ENCODE results near the gene MRPL11. TPM values are rescaled to one million over a fixed set of nuclear protein-coding genes. Genes with fewer than 3 reads are reported as not detected.

The MRPL11 gene
- total and polyA plus RNA-seq, 2 of the 13 experiments (the other 11 are each of a cell fraction or from before 2014, with no cell fraction given): 72.9 to 176 TPM

DNA sequence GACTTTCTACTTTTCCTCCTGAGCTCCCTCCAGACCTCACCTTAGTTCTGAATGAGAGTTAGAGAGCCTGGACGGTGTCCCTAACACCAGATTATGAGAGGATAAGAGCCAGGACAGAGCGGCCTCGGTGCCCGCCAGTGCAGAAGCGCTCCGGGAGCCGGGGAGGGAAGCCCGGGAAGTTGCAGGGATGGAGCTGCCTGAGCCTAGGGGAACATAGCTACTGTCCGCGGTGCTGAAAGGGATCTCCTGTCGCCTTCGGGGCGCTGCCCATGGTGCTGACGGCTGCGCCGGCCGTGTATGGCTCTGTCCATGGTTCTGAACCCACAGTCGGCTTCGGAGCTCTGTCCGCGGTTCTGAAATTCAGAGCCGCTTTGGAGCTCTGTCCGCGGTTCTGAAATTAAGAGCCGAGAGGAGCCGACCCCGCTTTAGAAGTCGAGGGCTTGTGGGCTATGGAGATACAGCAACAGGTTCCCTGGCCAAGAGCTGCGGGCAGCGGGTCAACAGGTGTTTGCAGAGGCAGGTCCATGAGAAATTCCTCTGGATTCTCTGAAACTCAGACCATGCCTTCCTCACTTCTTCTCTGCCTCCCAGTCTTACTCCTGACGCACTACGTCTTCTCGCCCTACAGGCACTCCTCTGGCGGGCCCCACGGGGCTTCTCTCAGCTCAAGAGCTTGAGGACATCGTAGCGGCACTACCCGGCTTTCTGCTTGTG lies 17.0 kb downstream of the MRPL11 start (continued):
- TF ChIP-seq CREB1 (IDR thresholded peaks at IDR 0.05) (no peak), CREB1 (CRISPR knock-in tag; IDR thresholded peaks at IDR 0.05) (peak; percentile 83), ISL2 (CRISPR knock-in tag; IDR thresholded peaks at IDR 0.05) (peak; percentile 100), ZNF441 (CRISPR knock-in tag; IDR thresholded peaks at IDR 0.05; ENCODE audit: borderline replicate concordance) (peak; percentile 100), FOXJ3 (CRISPR knock-in tag; IDR thresholded peaks at IDR 0.05; ENCODE audit: borderline replicate concordance) (peak; percentile 100), HHEX (CRISPR knock-in tag; IDR thresholded peaks at IDR 0.05) (peak; percentile 98), NFE2L2 (IDR thresholded peaks at IDR 0.05; ENCODE audit: low read length) (no peak), ZNF569 (CRISPR knock-in tag; IDR thresholded peaks at IDR 0.05; ENCODE audit: borderline replicate concordance) (peak; percentile 100), ZNF720 (CRISPR knock-in tag; IDR thresholded peaks at IDR 0.05) (peak; percentile 100), PCBP1 (IDR thresholded peaks at IDR 0.05; ENCODE audit: borderline replicate concordance, low read depth, low read length) (no peak), NFYC (CRISPR knock-in tag; IDR thresholded peaks at IDR 0.05) (peak; percentile 89), KDM5A (IDR thresholded peaks at IDR 0.05; ENCODE audit: borderline replicate concordance, low read length) (no peak), ZFAT (CRISPR knock-in tag; conservative IDR thresholded peaks at IDR 0.05) (peak; percentile 99), SMARCE1 (IDR thresholded peaks at IDR 0.05; ENCODE audit: borderline replicate concordance) (no peak), SATB2 (CRISPR knock-in tag; IDR thresholded peaks at IDR 0.05) (peak; percentile 100), SMAD1 (CRISPR knock-in tag; IDR thresholded peaks at IDR 0.05; ENCODE audit: borderline replicate concordance, low read depth) (peak; percentile 100), ZNF558 (CRISPR knock-in tag; IDR thresholded peaks at IDR 0.05; ENCODE audit: borderline replicate concordance) (peak; percentile 100), MATR3 (CRISPR knock-in tag; IDR thresholded peaks at IDR 0.05) (peak; percentile 99)
- TF ChIP-seq, protein P1, sequence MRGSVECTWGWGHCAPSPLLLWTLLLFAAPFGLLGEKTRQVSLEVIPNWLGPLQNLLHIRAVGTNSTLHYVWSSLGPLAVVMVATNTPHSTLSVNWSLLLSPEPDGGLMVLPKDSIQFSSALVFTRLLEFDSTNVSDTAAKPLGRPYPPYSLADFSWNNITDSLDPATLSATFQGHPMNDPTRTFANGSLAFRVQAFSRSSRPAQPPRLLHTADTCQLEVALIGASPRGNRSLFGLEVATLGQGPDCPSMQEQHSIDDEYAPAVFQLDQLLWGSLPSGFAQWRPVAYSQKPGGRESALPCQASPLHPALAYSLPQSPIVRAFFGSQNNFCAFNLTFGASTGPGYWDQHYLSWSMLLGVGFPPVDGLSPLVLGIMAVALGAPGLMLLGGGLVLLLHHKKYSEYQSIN (CRISPR knock-in tag; IDR thresholded peaks at IDR 0.05; ENCODE audit: borderline replicate concordance): peak; percentile 100
- TF ChIP-seq, protein P2, sequence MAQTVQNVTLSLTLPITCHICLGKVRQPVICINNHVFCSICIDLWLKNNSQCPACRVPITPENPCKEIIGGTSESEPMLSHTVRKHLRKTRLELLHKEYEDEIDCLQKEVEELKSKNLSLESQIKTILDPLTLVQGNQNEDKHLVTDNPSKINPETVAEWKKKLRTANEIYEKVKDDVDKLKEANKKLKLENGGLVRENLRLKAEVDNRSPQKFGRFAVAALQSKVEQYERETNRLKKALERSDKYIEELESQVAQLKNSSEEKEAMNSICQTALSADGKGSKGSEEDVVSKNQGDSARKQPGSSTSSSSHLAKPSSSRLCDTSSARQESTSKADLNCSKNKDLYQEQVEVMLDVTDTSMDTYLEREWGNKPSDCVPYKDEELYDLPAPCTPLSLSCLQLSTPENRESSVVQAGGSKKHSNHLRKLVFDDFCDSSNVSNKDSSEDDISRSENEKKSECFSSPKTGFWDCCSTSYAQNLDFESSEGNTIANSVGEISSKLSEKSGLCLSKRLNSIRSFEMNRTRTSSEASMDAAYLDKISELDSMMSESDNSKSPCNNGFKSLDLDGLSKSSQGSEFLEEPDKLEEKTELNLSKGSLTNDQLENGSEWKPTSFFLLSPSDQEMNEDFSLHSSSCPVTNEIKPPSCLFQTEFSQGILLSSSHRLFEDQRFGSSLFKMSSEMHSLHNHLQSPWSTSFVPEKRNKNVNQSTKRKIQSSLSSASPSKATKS (CRISPR knock-in tag; IDR thresholded peaks at IDR 0.05): peak; percentile 100
- TF ChIP-seq, protein P3, sequence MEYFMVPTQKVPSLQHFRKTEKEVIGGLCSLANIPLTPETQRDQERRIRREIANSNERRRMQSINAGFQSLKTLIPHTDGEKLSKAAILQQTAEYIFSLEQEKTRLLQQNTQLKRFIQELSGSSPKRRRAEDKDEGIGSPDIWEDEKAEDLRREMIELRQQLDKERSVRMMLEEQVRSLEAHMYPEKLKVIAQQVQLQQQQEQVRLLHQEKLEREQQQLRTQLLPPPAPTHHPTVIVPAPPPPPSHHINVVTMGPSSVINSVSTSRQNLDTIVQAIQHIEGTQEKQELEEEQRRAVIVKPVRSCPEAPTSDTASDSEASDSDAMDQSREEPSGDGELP (IDR thresholded peaks at IDR 0.05; ENCODE audit: borderline replicate concordance, low read depth): peak; percentile 74; the same call in 1 of the 2 replicates
- TF ChIP-seq, protein P4, sequence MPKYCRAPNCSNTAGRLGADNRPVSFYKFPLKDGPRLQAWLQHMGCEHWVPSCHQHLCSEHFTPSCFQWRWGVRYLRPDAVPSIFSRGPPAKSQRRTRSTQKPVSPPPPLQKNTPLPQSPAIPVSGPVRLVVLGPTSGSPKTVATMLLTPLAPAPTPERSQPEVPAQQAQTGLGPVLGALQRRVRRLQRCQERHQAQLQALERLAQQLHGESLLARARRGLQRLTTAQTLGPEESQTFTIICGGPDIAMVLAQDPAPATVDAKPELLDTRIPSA (CRISPR knock-in tag; IDR thresholded peaks at IDR 0.05; ENCODE audit: borderline replicate concordance): peak; percentile 100
- TF ChIP-seq, protein P5, sequence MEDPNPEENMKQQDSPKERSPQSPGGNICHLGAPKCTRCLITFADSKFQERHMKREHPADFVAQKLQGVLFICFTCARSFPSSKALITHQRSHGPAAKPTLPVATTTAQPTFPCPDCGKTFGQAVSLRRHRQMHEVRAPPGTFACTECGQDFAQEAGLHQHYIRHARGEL (CRISPR knock-in tag; IDR thresholded peaks at IDR 0.05): peak; percentile 100
- TF ChIP-seq, protein P6, sequence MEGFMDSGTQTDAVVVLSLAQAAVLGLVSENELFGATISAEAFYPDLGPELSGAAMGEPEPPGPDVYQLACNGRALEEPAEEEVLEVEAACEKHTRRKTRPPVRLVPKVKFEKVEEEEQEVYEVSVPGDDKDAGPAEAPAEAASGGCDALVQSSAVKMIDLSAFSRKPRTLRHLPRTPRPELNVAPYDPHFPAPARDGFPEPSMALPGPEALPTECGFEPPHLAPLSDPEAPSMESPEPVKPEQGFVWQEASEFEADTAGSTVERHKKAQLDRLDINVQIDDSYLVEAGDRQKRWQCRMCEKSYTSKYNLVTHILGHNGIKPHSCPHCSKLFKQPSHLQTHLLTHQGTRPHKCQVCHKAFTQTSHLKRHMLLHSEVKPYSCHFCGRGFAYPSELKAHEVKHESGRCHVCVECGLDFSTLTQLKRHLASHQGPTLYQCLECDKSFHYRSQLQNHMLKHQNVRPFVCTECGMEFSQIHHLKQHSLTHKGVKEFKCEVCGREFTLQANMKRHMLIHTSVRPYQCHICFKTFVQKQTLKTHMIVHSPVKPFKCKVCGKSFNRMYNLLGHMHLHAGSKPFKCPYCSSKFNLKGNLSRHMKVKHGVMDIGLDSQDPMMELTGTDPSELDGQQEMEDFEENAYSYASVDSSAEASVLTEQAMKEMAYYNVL (CRISPR knock-in tag; IDR thresholded peaks at IDR 0.05; ENCODE audit: borderline replicate concordance): peak; percentile 100

All from HepG2 (cell line).